NT2/D1 (cell line): Measurements from ENCODE around the gene CNTFR.

Source experiments
- YY1 ChIP-seq: IDR thresholded peaks from 2 replicates; pipeline ENCODE4 v1.6.1; 2011; ENCODE audit not compliant: insufficient read length, insufficient read depth
- ZNF274 ChIP-seq: IDR thresholded peaks from 2 replicates; pipeline ENCODE4 v1.6.1; 2011; ENCODE audit warnings: mild to moderate bottlenecking, low read depth, low read length

DNA sequence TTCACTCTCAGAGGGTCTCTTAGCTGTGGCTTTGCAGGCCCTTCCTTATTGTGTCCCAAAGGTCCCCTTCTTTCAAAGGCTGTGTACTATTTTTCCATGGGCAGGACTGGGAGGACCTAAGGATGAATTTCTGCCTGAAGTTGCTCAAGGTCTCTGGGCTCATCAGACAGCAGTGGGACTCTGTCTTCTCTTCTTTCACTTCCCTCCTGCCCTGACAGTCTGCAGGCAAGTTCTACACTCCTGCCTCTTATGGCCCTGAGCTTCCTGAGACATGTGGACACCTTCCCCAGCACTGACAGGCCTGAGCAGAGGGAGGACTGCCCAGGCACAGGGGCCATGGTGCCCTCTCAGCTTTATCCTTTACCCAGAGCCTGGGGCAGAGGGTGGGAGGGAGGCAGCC is 81.6 kb downstream of the CNTFR start:
- no peak for TF ChIP-seq YY1
- TF ChIP-seq ZNF274 = no peak
